Stimulated activated CD8-positive, alpha-beta memory T cell treated with anti-CD3 and anti-CD28 coated beads, Interleukin-12 subunit alpha, Interleukin-12 subunit beta, amount 100 ng/mL, for 1 hour (primary cell): ENCODE measurements around the gene LRMDA.

Source experiments
- DNase-seq: peaks from one replicate; pipeline ENCODE4 v3.0.0-alpha.2; 2020; ENCODE audit warnings: low read depth

LRMDA gene

GRCh38 chr10:75425291-75426079, 5.9 kb upstream of the LRMDA start:
- no peak for DNase-seq

DNA sequence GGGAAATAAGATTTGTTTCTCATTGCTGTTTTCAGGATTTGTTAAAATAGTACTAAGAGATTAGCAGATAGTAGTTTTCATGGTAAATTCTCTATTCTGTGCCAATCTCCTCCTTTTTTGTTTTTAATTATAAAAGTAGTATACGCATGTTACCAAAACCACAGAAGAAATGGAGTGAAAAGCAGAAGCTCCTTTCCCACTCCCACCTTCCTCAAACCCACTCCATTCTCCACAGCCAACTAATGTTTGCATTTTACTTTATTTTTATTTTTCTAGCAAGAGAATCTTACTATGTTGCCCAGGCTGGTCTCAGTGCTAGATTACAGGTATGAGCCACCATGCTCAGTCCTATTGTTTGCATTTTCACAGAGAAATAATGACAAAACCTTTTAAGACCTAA, 4.5 kb upstream of the LRMDA start:
- no peak for DNase-seq

DNA sequence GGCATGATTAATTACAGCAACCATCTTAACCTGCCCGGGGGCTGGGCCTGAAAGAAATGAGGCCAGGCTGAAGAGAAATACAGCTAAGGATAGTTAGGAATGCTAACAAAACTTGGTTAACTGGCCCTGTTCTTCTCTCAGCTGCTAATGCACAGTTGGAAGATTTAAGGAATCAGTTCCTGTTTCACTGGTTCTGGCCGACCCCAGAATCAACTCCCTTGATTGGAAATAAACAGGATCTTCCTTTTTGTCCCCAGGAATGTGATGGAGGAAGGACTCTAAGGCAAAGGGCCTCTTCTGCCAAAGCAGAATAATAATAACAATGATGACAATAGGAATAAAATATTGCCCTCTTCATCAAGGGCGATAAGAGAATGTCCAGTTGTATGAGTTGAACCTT, 3.5 kb upstream of the LRMDA start:
- DNase-seq: no peak

GRCh38 chr10:75428434-75429158, 2.8 kb upstream of the LRMDA start:
- DNase-seq: no peak

DNA sequence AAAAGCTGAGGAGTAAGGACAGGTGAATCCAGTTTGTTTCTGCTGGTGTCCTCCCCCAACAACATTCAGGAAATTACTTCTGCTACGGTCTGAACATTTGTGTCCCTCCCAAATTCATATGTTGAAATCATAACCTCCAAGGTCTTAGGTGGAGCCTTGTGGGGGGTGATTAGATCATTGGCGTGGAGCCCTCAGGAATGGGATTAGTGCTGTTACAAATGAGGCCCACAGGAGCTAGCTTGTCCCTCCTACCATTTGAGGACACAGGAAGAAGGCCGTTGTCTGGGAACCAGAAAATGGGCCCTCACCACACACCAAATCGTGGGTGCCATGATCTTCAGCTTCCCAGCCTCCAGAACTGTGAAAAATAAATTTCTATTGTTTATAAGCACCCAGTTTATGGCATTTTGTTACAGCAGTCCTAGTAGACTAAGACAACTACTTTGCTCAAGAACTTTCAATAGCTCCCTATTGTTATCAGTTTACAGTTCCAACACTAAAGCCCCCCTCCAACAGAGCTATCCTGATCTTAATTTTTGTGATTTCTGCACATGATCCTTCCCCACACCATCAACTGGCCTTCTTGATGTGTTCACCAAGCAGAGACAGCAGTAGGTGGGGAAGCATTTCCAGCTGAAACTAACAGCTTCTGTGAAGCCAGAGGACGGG, 2.1 kb upstream of the LRMDA start:
- DNase-seq: no peak

- DNase-seq: no peak
These were observed 1.2 kb upstream of the LRMDA start for GRCh38 chr10:75430000-75430763.

- DNase-seq: no peak
These were observed 752 bp downstream of the LRMDA start for GRCh38 chr10:75432176-75432575.

DNA sequence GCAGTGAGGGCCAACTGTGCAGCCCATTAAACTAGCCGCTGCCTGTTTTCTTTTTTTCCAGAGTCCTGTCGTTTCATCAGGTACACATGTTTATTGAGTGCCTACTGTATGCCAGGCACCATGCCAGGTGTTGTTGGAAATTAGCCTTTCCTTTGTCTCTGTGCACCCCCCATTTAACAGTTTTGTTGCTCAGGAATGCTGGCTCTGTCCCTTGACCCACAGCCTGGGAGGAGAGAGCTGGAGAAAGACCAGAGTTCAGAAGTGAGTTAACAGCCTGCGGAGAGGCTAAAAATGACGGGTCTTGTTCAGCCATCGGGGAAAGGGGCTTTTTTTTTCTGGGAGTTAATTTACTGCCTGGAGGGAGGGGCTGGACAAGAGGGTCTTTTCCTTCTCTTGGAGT, 1.3 kb downstream of the LRMDA start:
- DNase-seq: no peak

GRCh38 chr10:75433216-75433615, 1.8 kb downstream of the LRMDA start:
- DNase-seq: no peak

- no peak for DNase-seq
These were observed 2.9 kb downstream of the LRMDA start for GRCh38 chr10:75434291-75434690.

DNA sequence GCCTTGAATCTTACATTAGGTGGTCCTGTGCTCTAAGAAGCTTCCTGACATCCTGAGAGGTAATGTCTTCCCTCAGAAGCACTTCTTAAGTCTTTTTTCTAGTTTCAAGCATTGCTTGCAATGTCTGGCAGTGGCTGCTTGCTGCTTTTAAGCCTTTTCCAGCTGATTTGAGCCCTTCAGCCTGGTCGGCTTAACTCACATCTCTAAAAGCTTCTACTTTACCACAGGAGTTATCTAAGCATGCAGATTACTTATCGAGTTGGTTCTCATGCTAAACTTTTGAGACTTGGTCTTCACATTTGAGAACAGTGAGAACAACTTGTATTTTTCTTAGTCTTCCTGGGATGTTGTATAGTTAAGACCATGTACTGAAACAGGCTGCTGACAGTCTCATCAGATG, 3.9 kb downstream of the LRMDA start:
- DNase-seq: no peak

DNA sequence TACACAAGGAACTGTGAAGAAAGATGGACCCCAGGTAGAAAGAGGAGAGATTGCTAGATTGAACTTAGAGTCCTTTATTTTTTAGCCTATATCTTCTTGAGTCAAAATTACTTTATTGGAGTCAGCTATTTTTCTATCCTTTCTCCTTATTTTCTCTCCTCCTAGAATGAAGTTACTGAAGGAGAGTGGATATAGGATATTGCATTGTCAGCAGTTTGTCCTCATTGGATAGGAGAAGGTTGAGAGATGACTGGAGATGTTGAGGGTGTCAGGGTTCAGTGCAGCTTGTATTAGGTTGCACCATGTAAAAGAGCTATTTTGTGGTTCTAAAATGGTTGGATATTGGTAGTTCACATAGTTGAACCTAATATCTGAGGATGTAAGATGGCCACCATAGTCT, 5.5 kb downstream of the LRMDA start:
- DNase-seq: no peak

DNA sequence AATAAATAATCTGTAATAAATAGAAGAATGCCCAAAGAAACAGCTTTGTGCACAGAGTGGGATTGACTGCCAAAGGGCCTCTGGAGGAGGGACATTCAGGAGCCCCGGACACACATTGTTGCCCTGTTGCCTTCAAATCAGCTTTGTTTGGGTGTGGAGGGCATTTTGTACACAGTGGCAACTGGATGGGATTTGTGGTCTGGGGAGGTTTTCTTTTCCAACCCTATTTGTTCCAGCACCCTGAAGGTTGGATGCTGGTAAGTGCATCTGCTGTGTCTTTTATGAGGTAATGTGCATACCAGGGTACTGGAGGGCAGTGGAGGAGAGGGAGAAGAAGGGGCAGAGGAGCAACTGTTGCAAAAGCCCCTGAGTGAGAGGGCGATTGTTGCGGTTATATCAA, 6.3 kb downstream of the LRMDA start:
- no peak for DNase-seq

- DNase-seq: no peak
These were observed 6.9 kb downstream of the LRMDA start for GRCh38 chr10:75438275-75438674.

DNA sequence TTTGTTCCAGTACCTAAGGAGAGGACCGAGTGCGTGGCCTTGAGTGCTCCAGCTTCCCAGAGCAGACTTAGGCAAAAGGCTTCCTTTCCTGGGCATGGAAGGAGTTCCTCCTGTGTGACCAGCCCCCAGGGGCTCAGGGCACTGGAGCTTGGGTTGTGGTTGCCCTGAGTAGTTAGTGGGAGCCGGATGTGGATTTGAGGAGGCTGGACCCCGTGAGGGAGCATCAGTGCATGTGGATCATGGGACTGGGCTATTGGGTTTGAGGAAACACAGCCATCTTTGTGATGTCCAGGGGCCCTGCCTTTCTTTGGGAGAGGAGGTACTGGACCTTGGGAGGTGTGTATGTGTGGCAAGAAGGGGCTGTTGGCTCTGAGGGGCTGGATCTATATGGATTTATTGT, 8.4 kb downstream of the LRMDA start:
- no peak for DNase-seq

DNA sequence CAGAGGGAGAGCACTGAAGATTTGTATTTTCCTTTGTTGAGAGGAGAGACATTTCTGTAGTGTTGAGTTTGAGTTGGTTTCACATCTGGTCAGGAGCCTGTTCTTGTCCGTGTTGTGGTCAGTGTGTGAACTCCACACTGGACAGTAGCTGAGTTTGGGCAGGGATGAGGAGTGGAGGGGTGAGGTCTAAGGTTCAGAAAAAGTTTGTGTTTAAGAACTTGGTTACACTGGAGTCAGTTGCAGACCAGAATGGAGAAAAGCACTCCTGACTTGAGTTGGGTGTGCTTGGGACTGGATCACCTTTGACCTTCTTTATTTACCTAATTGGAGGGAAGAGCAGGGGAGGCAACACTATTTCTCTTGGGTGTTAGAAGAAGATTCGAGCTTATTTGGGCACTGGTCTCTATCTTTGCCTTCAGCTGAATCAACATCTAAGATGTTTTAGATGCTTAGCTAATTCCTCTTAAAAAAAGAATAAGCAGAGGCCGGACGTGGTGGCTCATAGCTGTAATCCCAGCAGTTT, 8.9 kb downstream of the LRMDA start:
- DNase-seq: no peak

DNA sequence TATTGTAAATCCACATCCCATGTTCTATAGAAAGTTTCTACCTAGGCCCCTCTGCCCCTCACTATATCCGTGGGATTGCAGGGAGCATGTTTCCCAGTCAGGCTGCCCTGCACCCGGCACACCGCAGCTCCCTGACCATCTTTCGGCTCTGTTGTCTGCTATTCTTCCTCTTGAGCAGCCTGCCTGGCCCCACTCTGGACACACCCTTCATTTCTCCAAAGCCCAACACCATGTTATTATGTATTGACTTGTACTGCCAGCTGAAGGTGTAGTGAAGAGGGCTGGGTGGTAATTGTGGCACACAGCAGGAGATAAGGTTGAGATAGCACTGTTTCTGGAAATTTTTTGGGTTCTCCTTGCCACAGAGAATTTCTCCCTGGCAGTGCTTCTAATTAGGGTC, 9.8 kb downstream of the LRMDA start:
- DNase-seq: no peak

DNA sequence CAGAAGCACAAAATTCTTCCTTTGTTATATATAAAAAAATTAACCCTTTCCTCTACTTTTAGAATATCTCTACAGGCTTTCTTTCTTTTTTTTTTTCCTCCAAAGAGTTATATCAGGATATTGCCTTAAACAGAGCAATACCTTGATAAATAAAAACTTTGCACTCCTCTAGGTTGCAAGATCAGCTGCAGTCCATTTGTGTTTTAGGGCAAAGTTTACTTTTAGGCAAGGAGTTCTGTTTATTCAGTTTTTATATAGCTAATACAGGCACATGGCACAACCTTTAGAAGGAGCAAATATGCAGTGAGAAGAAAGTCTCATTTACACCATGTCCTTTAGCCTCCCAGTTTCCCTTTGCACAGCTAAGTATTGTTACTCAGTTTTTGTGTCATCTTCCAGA, 10.3 kb downstream of the LRMDA start:
- DNase-seq: no peak

- no peak for DNase-seq
These were observed 11.9 kb downstream of the LRMDA start for GRCh38 chr10:75443362-75443761.

DNA sequence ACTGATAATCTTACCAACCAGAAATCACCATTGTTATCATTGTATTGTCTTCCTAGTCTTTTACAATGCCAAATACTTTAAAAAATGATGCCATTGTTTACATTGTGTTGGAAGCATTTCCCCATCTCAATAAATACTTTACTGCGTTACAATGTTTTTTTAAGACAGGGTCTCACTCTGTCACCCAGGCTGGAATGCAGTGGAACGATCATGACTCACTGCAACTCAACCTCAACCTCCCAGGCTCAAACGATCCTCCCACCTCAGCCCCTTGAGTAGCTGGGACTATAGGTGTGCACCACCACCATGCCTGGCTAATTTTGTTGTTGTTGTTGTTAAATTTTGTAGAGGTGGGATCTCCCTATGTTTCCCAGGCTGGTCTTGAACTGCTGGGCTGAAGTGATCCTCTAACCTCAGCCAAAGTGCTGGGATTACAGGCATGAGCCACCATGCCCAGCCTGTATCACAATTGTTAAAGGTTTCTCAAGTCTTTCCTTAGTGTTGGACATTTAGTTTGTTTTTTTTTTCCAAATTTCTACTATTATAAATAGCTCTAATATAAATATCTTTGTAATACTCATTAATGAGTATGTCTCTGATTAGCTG, 13.5 kb downstream of the LRMDA start:
- no peak for DNase-seq

GRCh38 chr10:75446508-75446907, 15.1 kb downstream of the LRMDA start:
- no peak for DNase-seq

- no peak for DNase-seq
These were observed 16.7 kb downstream of the LRMDA start for GRCh38 chr10:75448166-75448565.
